Measurements from ENCODE around the gene PMF1. TPM values are rescaled to one million over a fixed set of nuclear protein-coding genes. Genes with fewer than 3 reads are reported as not detected.

PMF1 gene
- total RNA-seq, 2 donors from 2014 or later = 119 TPM

DNA sequence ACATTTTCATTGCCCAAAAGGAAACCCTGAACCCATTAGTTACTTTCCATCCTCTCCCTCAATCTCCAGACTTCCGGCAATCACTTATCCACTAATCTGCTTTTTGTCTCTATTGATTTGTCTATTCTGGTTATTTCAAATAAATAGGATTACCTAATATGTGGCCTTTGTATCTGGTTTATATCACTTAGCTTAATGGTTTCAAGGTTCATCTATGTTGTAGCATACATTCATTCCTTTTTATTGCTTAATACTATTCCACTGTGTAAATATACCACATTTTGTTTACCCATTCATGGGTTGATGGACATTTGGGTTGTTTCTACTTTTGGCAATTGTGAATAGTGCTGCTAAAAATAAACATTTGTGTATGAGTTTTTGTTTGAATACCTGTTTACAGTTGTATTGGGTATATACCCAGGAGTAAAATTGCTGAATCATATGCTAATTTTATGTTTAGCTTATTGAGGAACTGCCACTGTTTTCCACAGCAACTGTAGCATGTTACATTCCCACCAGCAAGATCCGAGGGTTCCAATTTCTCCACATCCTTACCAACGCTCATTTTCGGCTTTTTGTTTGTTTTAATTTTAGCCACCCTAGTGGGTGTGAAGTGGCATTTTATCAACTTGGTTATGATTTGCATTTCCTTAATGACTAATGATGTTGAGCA, 21.4 kb upstream of the PMF1 start:
- 83 to 93% methylated on average over 1 to 4 of the region's 4 CpGs for WGBS, 2 experiments (ENCODE audit: insufficient coverage in 1 of 2, insufficient read length in 1 of 2)
- peaks cover 2% of the 10 kb centered on the region for H3K4me1 ChIP-seq (ENCODE audit: control insufficient read depth, insufficient read depth, low read length)
- no peaks in the 10 kb centered on the region for H3K27me3 Mint-ChIP-seq (ENCODE audit: insufficient read depth)
- H3K9me3 Mint-ChIP-seq = peaks cover 40% of the 10 kb centered on the region
- no peak overlapping the region for H3K27ac ChIP-seq (ENCODE audit: low read depth, low read length)
- peaks cover 44% of the 10 kb centered on the region for H3K9me3 ChIP-seq (ENCODE audit: control insufficient read depth, low read length)
- H3K36me3 ChIP-seq (ENCODE audit: control insufficient read depth, insufficient read depth, low read length) = peaks cover 19% of the 10 kb centered on the region
- H3K27me3 ChIP-seq (ENCODE audit: control insufficient read depth, insufficient read depth, low read length, poor library complexity, severe bottlenecking) = no peaks in the 10 kb centered on the region
- TF ChIP-seq CTCF (conservative IDR thresholded peaks at IDR 0.05) = no peak
- H3K4me3 ChIP-seq (ENCODE audit: low read length) = no peak overlapping the region
- peaks cover 13% of the 10 kb centered on the region for H3K4me1 Mint-ChIP-seq
- H3K27ac Mint-ChIP-seq = no peak overlapping the region
- no peak for DNase-seq
- H3K4me3 Mint-ChIP-seq = no peak overlapping the region
- H3K36me3 Mint-ChIP-seq (ENCODE audit: low read depth) = peaks cover 36% of the 10 kb centered on the region
- no peak overlapping the region for H3K9ac ChIP-seq (ENCODE audit: extremely low read depth, low read length, poor library complexity, severe bottlenecking)

DNA sequence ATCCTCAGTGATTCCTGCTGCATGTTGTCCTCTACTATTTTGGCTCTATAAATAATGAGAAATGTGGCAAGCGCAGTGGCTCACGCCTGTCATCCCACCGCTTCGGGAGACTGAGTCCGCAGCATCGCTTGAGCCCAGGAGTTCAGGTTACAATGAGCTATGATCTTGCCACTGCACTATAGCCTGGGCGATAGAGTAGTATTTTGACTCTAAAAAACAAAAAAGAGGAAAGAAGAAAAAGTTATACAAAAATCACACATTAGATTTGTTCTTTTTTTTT, 19.7 kb upstream of the PMF1 start:
- Mint-ChIP-seq H3K4me3 (peak overlapping the region; percentile 99), H3K4me1 (peaks cover 22% of the 10 kb centered on the region), H3K27me3 (ENCODE audit: insufficient read depth) (no peaks in the 10 kb centered on the region), H3K9me3 (peaks cover 27% of the 10 kb centered on the region), H3K36me3 (ENCODE audit: low read depth) (peaks cover 30% of the 10 kb centered on the region), H3K27ac (peak overlapping the region; percentile 91)
- peaks cover 8% of the 10 kb centered on the region for H3K4me1 ChIP-seq (ENCODE audit: control insufficient read depth, insufficient read depth, low read length)
- H3K4me3 ChIP-seq (ENCODE audit: low read length) = peak overlapping the region; percentile 95
- peaks cover 33% of the 10 kb centered on the region for H3K36me3 ChIP-seq (ENCODE audit: control insufficient read depth, insufficient read depth, low read length)
- peaks cover 29% of the 10 kb centered on the region for H3K9me3 ChIP-seq (ENCODE audit: control insufficient read depth, low read length)
- TF ChIP-seq CTCF (conservative IDR thresholded peaks at IDR 0.05) = no peak
- no peaks in the 10 kb centered on the region for H3K27me3 ChIP-seq (ENCODE audit: control insufficient read depth, insufficient read depth, low read length, poor library complexity, severe bottlenecking)
- H3K27ac ChIP-seq (ENCODE audit: low read depth, low read length) = no peak overlapping the region
- H3K9ac ChIP-seq (ENCODE audit: extremely low read depth, low read length, poor library complexity, severe bottlenecking) = no peak overlapping the region
- DNase-seq = no peak
- 92 to 98% methylated on average over 6 to 7 of the region's 7 CpGs for WGBS, 2 experiments (ENCODE audit: insufficient coverage in 1 of 2, insufficient read length in 1 of 2)

- DNase-seq = peak; percentile 99
- Mint-ChIP-seq H3K27me3 (ENCODE audit: insufficient read depth) (no peaks in the 10 kb centered on the region), H3K36me3 (ENCODE audit: low read depth) (peaks cover 34% of the 10 kb centered on the region), H3K4me1 (peaks cover 25% of the 10 kb centered on the region), H3K4me3 (peak within 1 kb of the TSS; percentile 99), H3K27ac (peak within 1 kb of the TSS; percentile 91), H3K9me3 (peaks cover 21% of the 10 kb centered on the region)
- Histone ChIP-seq H3K36me3 (ENCODE audit: control insufficient read depth, insufficient read depth, low read length) (peaks cover 36% of the 10 kb centered on the region), H3K27me3 (ENCODE audit: control insufficient read depth, insufficient read depth, low read length, poor library complexity, severe bottlenecking) (no peaks in the 10 kb centered on the region), H3K27ac (ENCODE audit: low read depth, low read length) (no peak within 1 kb of the TSS), H3K4me3 (ENCODE audit: low read length) (peak within 1 kb of the TSS; percentile 95), H3K9ac (ENCODE audit: extremely low read depth, low read length, poor library complexity, severe bottlenecking) (peak within 1 kb of the TSS; percentile 49), H3K4me1 (ENCODE audit: control insufficient read depth, insufficient read depth, low read length) (peaks cover 8% of the 10 kb centered on the region), H3K9me3 (ENCODE audit: control insufficient read depth, low read length) (peaks cover 23% of the 10 kb centered on the region)
- 29 to 32% methylated on average over 45 to 59 of the region's 59 CpGs for WGBS, 2 experiments (ENCODE audit: insufficient coverage in 1 of 2, insufficient read length in 1 of 2)
- peak; percentile 70 for TF ChIP-seq CTCF (conservative IDR thresholded peaks at IDR 0.05)
Observed at GRCh38 chr1:156193488-156194299, 19.1 kb upstream of the PMF1 start, which contains the start of gene SLC25A44. TSS of gene SLC25A44 (plus strand) at chr1:156194104. CDS start at chr1:156199848, 5,744 bp downstream.
